Kidney epithelial cell (primary cell): Measurements from ENCODE around the gene ZBTB16. TPM values are rescaled to one million over a fixed set of nuclear protein-coding genes. Genes with fewer than 3 reads are reported as not detected.
A peak's percentile ranks its signal among the peaks of the same experiment; 100 is the strongest.

Experiments used
- DNase-seq: peaks from one replicate; pipeline ENCODE4 v3.0.0-alpha.2; 2010; ENCODE audit warnings: low read depth
- H3K27me3 ChIP-seq: 2 replicates; pipeline ENCODE4 v1.6.0; 2011; ENCODE audit warnings: low read length; ENCODE audit not compliant: control insufficient read depth, insufficient read depth
- H3K36me3 ChIP-seq: 2 replicates; pipeline ENCODE4 v1.5.1; 2011; ENCODE audit warnings: low read length; ENCODE audit not compliant: control insufficient read depth, insufficient read depth
- H3K4me3 ChIP-seq: 2 replicates; pipeline ENCODE4 v1.5.1; 2011; ENCODE audit warnings: low read depth, mild to moderate bottlenecking, control low read depth, low read length
- total RNA-seq: library from RNA; depleted of rRNA; stranded (reverse); fragments of >200 nt; gene quantifications from 2 replicates; pipeline ENCODE4 v1.2.3, GENCODE V29; 2015
- TF ChIP-seq, protein P1 (sequence below): IDR thresholded peaks from 2 replicates; pipeline ENCODE4 v1.5.1; 2011; ENCODE audit warnings: mild to moderate bottlenecking, moderate library complexity, low read length, control low read depth, inconsistent platforms; ENCODE audit not compliant: insufficient read depth, poor library complexity, severe bottlenecking

ZBTB16 gene
- total RNA-seq, 1 donor from 2014 or later: 0.08 TPM

DNA sequence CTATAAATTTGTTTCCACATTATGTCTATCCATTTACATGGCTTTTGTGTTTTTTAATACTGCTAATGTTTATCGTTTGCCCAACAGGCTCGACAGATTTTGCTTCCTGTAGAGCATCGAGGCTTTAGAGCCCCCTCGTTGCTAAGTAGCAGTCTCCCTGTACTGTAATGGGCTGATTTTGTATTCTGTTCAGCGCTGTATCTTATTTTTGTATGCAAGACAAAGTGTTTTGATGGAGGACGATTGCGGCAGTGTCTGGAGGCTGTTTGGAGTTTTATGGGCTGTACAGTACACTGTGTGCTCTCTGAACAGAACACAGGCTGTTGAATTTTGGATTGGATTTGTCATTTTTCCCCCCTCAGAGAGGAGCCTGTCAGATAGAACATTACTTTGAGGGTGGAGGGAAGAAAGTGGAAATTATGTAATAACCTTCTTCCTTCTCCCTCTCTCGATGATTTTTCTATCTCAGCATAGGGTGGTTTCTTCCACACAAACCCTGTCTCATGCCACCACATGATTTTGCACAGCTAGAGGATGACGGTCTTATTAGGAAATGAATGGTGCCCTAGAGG lies 104.4 kb downstream of the ZBTB16 start:
- TF ChIP-seq, protein P1, sequence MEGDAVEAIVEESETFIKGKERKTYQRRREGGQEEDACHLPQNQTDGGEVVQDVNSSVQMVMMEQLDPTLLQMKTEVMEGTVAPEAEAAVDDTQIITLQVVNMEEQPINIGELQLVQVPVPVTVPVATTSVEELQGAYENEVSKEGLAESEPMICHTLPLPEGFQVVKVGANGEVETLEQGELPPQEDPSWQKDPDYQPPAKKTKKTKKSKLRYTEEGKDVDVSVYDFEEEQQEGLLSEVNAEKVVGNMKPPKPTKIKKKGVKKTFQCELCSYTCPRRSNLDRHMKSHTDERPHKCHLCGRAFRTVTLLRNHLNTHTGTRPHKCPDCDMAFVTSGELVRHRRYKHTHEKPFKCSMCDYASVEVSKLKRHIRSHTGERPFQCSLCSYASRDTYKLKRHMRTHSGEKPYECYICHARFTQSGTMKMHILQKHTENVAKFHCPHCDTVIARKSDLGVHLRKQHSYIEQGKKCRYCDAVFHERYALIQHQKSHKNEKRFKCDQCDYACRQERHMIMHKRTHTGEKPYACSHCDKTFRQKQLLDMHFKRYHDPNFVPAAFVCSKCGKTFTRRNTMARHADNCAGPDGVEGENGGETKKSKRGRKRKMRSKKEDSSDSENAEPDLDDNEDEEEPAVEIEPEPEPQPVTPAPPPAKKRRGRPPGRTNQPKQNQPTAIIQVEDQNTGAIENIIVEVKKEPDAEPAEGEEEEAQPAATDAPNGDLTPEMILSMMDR: no peak
- no peaks in the 10 kb centered on the region for H3K36me3 ChIP-seq
- peaks cover 6% of the 10 kb centered on the region for H3K27me3 ChIP-seq
- no peak for DNase-seq
- H3K4me3 ChIP-seq: no peak overlapping the region

- Histone ChIP-seq H3K27me3 (peaks cover 10% of the 10 kb centered on the region), H3K4me3 (no peak overlapping the region), H3K36me3 (no peaks in the 10 kb centered on the region)
- no peak for DNase-seq
- TF ChIP-seq, protein P1: no peak
These were observed 105.0 kb downstream of the ZBTB16 start for GRCh38 chr11:114164546-114164945.

- peaks cover 13% of the 10 kb centered on the region for H3K27me3 ChIP-seq
- no peak for DNase-seq
- H3K4me3 ChIP-seq: no peak overlapping the region
- H3K36me3 ChIP-seq: no peaks in the 10 kb centered on the region
- TF ChIP-seq, protein P1: no peak
These were observed 106.1 kb downstream of the ZBTB16 start for GRCh38 chr11:114165326-114166230.

- DNase-seq: no peak
- Histone ChIP-seq H3K27me3 (peaks cover 13% of the 10 kb centered on the region), H3K4me3 (no peak overlapping the region), H3K36me3 (no peaks in the 10 kb centered on the region)
- TF ChIP-seq, protein P1: no peak
These were observed 106.9 kb downstream of the ZBTB16 start for GRCh38 chr11:114166362-114166761.

- Histone ChIP-seq H3K4me3 (no peak overlapping the region), H3K36me3 (no peaks in the 10 kb centered on the region), H3K27me3 (peaks cover 13% of the 10 kb centered on the region)
- DNase-seq: peak; percentile 55
- TF ChIP-seq, protein P1: no peak
These were observed 107.4 kb downstream of the ZBTB16 start for GRCh38 chr11:114166897-114167323.
